ENCODE data around the gene TCHH.

DNA sequence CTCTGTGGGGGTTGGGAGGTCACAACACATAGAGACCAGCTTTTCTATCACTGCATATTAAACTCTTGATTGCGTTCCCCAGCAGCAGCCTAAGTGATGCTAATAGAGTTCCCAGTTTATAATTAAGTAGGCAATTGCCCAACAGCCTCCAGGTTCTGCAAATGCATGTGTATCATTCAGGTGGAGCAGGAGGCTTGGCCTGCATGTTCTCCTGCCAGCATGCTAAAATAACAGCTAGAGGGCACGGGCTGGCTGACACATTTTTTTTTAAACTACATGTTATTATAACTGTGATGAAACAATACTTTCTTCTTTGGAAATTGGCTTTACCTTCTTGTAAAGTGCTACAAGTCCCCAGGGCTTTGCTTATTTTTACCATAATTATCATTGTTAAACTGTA is 10.4 kb downstream of the TCHH start:
- TF ChIP-seq, protein P1, sequence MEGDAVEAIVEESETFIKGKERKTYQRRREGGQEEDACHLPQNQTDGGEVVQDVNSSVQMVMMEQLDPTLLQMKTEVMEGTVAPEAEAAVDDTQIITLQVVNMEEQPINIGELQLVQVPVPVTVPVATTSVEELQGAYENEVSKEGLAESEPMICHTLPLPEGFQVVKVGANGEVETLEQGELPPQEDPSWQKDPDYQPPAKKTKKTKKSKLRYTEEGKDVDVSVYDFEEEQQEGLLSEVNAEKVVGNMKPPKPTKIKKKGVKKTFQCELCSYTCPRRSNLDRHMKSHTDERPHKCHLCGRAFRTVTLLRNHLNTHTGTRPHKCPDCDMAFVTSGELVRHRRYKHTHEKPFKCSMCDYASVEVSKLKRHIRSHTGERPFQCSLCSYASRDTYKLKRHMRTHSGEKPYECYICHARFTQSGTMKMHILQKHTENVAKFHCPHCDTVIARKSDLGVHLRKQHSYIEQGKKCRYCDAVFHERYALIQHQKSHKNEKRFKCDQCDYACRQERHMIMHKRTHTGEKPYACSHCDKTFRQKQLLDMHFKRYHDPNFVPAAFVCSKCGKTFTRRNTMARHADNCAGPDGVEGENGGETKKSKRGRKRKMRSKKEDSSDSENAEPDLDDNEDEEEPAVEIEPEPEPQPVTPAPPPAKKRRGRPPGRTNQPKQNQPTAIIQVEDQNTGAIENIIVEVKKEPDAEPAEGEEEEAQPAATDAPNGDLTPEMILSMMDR (IDR thresholded peaks at IDR 0.05): no peak
- TF ChIP-seq POLR2A (IDR thresholded peaks at IDR 0.05; ENCODE audit: low read depth) (no peak), POLR2AphosphoS5 (IDR thresholded peaks at IDR 0.05) (no peak)
